Caco-2 (cell line): ENCODE data around the gene CHMP5. TPM values are rescaled to one million over a fixed set of nuclear protein-coding genes. Genes with fewer than 3 reads are reported as not detected.

Experiments used
- BruUV-seq: library from RNA; stranded (reverse); fragments of 400-500 nt; replicated peaks from 2 replicates; lab custom pipeline; 2021; lab: Mats Ljungman, UMichigan
- CTCF ChIA-PET: fragments of 300-600 bp; sonication (Branson Sonifier 250); formaldehyde crosslinking; loops from one replicate; lab custom pipeline; 2022; ENCODE audit warnings: antibody characterized with exemption; lab: Charles Lee
- POLR2A ChIA-PET: fragments of 300-600 bp; sonication (Branson Sonifier 250); formaldehyde crosslinking; loops from one replicate; lab custom pipeline; 2022; ENCODE audit warnings: antibody characterized with exemption; lab: Charles Lee
- DNase-seq, 2 experiments: peaks; one replicate each; pipeline versions ENCODE4 v3.0.0 to v3.0.0-alpha.2; 2020 to 2022
- H3K27me3 ChIP-seq: replicated peaks from 2 replicates; pipeline ENCODE4 v1.6.0; 2011; ENCODE audit warnings: low read length; ENCODE audit not compliant: control insufficient read depth, insufficient read depth
- H3K36me3 ChIP-seq: 2 replicates; pipeline ENCODE4 v1.5.1; 2011; ENCODE audit warnings: low read length; ENCODE audit not compliant: control insufficient read depth, insufficient read depth
- H3K4me1 ChIP-seq: fragments of 250-450 bp; sonication (Bioruptor Pico); 2 replicates; pipeline ENCODE4 v1.5.1; 2020; ENCODE audit warnings: mild to moderate bottlenecking
- H3K4me3 ChIP-seq: 2 replicates; pipeline ENCODE4 v1.5.1; 2011; ENCODE audit warnings: low read depth, mild to moderate bottlenecking, control low read depth, low read length
- H3K9me3 ChIP-seq: fragments of 250-450 bp; sonication (Bioruptor Pico); 2 replicates; pipeline ENCODE4 v1.5.1; 2020; ENCODE audit warnings: mild to moderate bottlenecking, moderate library complexity
- H3K27ac Mint-ChIP-seq: one replicate; pipeline ENCODE4 v1.8.0; 2022; ENCODE audit warnings: mixed read lengths; ENCODE audit not compliant: unreplicated experiment
- H3K27me3 Mint-ChIP-seq: one replicate; pipeline ENCODE4 v1.8.0; 2022; ENCODE audit warnings: mixed read lengths; ENCODE audit not compliant: insufficient read depth, unreplicated experiment
- H3K36me3 Mint-ChIP-seq: one replicate; pipeline ENCODE4 v1.8.0; 2022; ENCODE audit warnings: mild to moderate bottlenecking, mixed read lengths; ENCODE audit not compliant: insufficient read depth, unreplicated experiment
- H3K4me1 Mint-ChIP-seq: one replicate; pipeline ENCODE4 v1.8.0; 2022; ENCODE audit warnings: low read depth, mixed read lengths; ENCODE audit not compliant: unreplicated experiment
- H3K4me3 Mint-ChIP-seq: one replicate; pipeline ENCODE4 v1.8.0; 2022; ENCODE audit warnings: mild to moderate bottlenecking, moderate library complexity, mixed read lengths; ENCODE audit not compliant: unreplicated experiment
- H3K9me3 Mint-ChIP-seq: one replicate; pipeline ENCODE4 v1.8.0; 2022; ENCODE audit warnings: mixed read lengths; ENCODE audit not compliant: unreplicated experiment
- intact Hi-C: fragments of 100-400 bp; cut with micrococcal nuclease; formaldehyde crosslinking; loops from one replicate; pipeline ENCODE4 v1.10.0; 2022; ENCODE audit not compliant: unreplicated experiment
- total RNA-seq: library from RNA; stranded (reverse); gene quantifications from 2 replicates; pipeline ENCODE4 v1.2.3, GENCODE V29; 2022
- TF ChIP-seq, protein P1 (sequence below), 2 experiments: fragments of 200-600 bp in 1 of 2; IDR thresholded peaks; 1 replicate in 1 of 2; 2 replicates in 1 of 2; pipeline versions ENCODE4 v1.5.1 to v1.8.0; 2011 to 2022; ENCODE audit warnings: antibody characterized with exemption in 1 of 2, control low read depth in 1 of 2, inconsistent platforms in 1 of 2, low read depth in 1 of 2, low read length in 1 of 2, mild to moderate bottlenecking in 1 of 2, moderate library complexity in 1 of 2; ENCODE audit not compliant: insufficient read depth in 1 of 2, severe bottlenecking in 1 of 2, unreplicated experiment in 1 of 2

The CHMP5 gene
- total RNA-seq, 1 experiment from 2014 or later = 58.3 TPM

DNA sequence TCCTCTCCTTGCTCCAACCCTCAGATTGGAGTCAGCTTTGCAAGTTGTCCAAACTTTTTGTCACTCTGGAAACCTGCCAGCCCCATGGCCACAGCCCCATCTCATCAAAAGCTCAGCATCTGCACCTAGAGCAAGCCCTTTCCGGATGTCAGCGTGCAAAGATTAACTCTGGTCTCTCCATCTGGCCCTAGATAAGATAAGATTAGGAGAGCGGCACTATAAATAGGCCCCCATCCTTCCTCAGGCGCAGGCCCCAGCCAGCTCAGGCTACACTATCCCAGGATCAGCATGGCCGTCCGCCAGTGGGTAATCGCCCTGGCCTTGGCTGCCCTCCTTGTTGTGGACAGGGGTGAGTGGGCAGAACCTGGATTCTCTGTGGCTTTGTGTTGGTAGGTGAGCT is 24.9 kb upstream of the CHMP5 start, which contains the start of gene SPINK4:
Gene SPINK4 (plus strand): TSS at position 247 of the 400 bp plus-strand sequence. CDS start 42 bp downstream, at position 289.
- Mint-ChIP-seq H3K27ac (no peak within 1 kb of the TSS), H3K27me3 (peaks cover 4% of the 10 kb centered on the region), H3K36me3 (peaks cover 5% of the 10 kb centered on the region), H3K9me3 (no peaks in the 10 kb centered on the region), H3K4me1 (peaks cover 6% of the 10 kb centered on the region), H3K4me3 (peak within 1 kb of the TSS; percentile 1)
- intact Hi-C loops = no loop called here
- Histone ChIP-seq H3K36me3 (no peaks in the 10 kb centered on the region; the same call in 1 of the 2 replicates), H3K4me1 (peaks cover 12% of the 10 kb centered on the region), H3K27me3 (no peaks in the 10 kb centered on the region), H3K4me3 (no peak within 1 kb of the TSS), H3K9me3 (no peaks in the 10 kb centered on the region)
- BruUV-seq = no TSS peak
- TF ChIP-seq, protein P1, sequence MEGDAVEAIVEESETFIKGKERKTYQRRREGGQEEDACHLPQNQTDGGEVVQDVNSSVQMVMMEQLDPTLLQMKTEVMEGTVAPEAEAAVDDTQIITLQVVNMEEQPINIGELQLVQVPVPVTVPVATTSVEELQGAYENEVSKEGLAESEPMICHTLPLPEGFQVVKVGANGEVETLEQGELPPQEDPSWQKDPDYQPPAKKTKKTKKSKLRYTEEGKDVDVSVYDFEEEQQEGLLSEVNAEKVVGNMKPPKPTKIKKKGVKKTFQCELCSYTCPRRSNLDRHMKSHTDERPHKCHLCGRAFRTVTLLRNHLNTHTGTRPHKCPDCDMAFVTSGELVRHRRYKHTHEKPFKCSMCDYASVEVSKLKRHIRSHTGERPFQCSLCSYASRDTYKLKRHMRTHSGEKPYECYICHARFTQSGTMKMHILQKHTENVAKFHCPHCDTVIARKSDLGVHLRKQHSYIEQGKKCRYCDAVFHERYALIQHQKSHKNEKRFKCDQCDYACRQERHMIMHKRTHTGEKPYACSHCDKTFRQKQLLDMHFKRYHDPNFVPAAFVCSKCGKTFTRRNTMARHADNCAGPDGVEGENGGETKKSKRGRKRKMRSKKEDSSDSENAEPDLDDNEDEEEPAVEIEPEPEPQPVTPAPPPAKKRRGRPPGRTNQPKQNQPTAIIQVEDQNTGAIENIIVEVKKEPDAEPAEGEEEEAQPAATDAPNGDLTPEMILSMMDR (IDR thresholded peaks at IDR 0.05; ENCODE audit: insufficient read depth in 1 of 2, low read depth in 1 of 2, low read length in 1 of 2, severe bottlenecking in 1 of 2, unreplicated experiment in 1 of 2) = no peak
- CTCF ChIA-PET = interaction anchor here (0.8 to 1.0 kb wide), 3 partner anchors 14 to 50 kb away, joined by 3 to 4 read pairs (median 3); partner anchors contain the start of gene NFX1
- DNase-seq = peak; percentile 49 to 74
- POLR2A ChIA-PET = interaction anchor here (0.6 to 1.2 kb wide), 2 partner anchors 13 to 492 kb away, joined by 3 to 5 read pairs; no protein-coding TSS in a partner anchor

DNA sequence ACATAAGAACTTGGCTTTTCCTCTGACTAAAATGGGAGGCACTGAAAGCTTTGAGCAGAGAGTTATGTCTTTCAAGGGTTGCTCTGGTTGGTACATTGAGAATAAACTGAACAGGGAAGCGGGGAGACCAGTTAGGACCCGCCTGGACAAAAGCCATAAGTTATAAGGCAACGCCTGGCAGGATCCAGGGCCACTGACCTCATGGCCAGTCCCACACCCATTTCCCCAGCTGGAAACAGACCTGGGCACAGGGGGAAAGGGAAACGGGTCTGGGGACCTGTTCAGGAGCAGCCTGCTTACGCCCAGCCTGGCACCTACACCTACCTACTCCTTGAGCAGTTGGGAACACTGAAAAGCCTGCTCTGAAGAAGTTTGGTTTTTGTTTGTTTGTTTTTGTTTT is 23.6 kb upstream of the CHMP5 start:
- Mint-ChIP-seq H3K27ac (no peak overlapping the region), H3K9me3 (no peaks in the 10 kb centered on the region), H3K4me3 (no peak overlapping the region), H3K4me1 (peaks cover 6% of the 10 kb centered on the region), H3K36me3 (peaks cover 5% of the 10 kb centered on the region), H3K27me3 (no peaks in the 10 kb centered on the region)
- Histone ChIP-seq H3K27me3 (no peaks in the 10 kb centered on the region), H3K4me1 (peaks cover 12% of the 10 kb centered on the region), H3K36me3 (no peaks in the 10 kb centered on the region; the same call in 1 of the 2 replicates), H3K4me3 (no peak overlapping the region), H3K9me3 (no peaks in the 10 kb centered on the region)
- intact Hi-C loops = no loop called here
- DNase-seq = no peak
- no TSS peak for BruUV-seq
- CTCF ChIA-PET = no interaction called here
- TF ChIP-seq, protein P1 (IDR thresholded peaks at IDR 0.05; ENCODE audit: insufficient read depth in 1 of 2, low read depth in 1 of 2, low read length in 1 of 2, severe bottlenecking in 1 of 2, unreplicated experiment in 1 of 2) = no peak
- POLR2A ChIA-PET = no interaction called here

DNA sequence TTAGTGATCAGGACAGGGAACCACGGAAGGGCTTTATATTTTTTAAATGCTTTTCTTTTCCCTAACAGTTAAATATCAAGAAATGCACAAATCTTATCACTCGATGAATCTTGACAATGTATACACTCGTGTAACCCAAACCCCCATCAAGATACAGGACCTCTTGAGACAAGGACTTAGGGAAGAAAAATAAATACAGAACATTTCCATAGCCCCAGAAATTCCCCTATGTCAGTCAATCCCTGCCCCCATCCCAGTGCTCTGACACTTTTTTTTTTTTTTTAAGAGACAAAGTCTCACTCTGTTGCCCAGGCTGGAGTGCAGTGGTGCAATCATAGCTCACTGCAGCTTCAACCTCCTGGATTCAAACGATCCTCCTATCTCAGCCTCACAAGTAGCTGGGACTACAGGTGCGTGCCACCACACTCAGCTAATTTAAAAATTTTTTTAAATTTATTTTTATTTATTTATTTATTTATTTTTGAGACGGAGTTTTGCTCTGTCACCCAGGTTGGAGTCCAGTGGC is 22.2 kb upstream of the CHMP5 start:
- TF ChIP-seq, protein P1 (IDR thresholded peaks at IDR 0.05; ENCODE audit: insufficient read depth in 1 of 2, low read depth in 1 of 2, low read length in 1 of 2, severe bottlenecking in 1 of 2, unreplicated experiment in 1 of 2) = no peak
- Histone ChIP-seq H3K9me3 (no peaks in the 10 kb centered on the region), H3K36me3 (no peaks in the 10 kb centered on the region; the same call in 1 of the 2 replicates), H3K4me1 (peaks cover 12% of the 10 kb centered on the region), H3K27me3 (no peaks in the 10 kb centered on the region), H3K4me3 (no peak overlapping the region)
- no peak for DNase-seq
- H3K36me3 Mint-ChIP-seq = peaks cover 11% of the 10 kb centered on the region
- ChIA-PET POLR2A (no interaction called here), CTCF (no interaction called here)
- no TSS peak for BruUV-seq
- no peak overlapping the region for H3K27ac Mint-ChIP-seq
- intact Hi-C loops = no loop called here
- H3K4me3 Mint-ChIP-seq = no peak overlapping the region
- H3K4me1 Mint-ChIP-seq = peaks cover 6% of the 10 kb centered on the region
- H3K27me3 Mint-ChIP-seq = no peaks in the 10 kb centered on the region
- H3K9me3 Mint-ChIP-seq = no peaks in the 10 kb centered on the region
